Liver (tissue), 9 donors: ENCODE results near the gene NGRN. TPM values are rescaled to one million over a fixed set of nuclear protein-coding genes. Genes with fewer than 3 reads are reported as not detected.

ENCODE experiments used
- DNase-seq: peaks from one replicate; pipeline ENCODE4 v3.0.0-alpha.2; 2017; ENCODE audit warnings: low spot score
- H3K27ac ChIP-seq, 2 donors: one replicate each; pipeline ENCODE4 v1.7.0; 2013; ENCODE audit warnings: inconsistent platforms in 2 of 2, low read length in 2 of 2, control low read depth in 1 of 2, low read depth in 1 of 2, mild to moderate bottlenecking in 1 of 2
- H3K27me3 ChIP-seq, 4 donors: one replicate each; pipeline versions ENCODE4 v1.6.1 to v1.7.0; 2013; ENCODE audit warnings: low read length in 3 of 4, inconsistent platforms in 1 of 4, mild to moderate bottlenecking in 1 of 4, moderate library complexity in 1 of 4; ENCODE audit not compliant: control insufficient read depth in 4 of 4, insufficient read depth in 4 of 4
- H3K36me3 ChIP-seq, 4 donors: one replicate each; pipeline versions ENCODE4 v1.6.1 to v1.7.0; 2013; ENCODE audit warnings: low read length in 3 of 4, mild to moderate bottlenecking in 3 of 4, low read depth in 1 of 4, moderate library complexity in 1 of 4; ENCODE audit not compliant: control insufficient read depth in 4 of 4, insufficient read depth in 3 of 4
- H3K4me1 ChIP-seq, 4 donors: one replicate each; pipeline versions ENCODE4 v1.6.1 to v1.7.0; 2013; ENCODE audit warnings: low read length in 3 of 4, mild to moderate bottlenecking in 3 of 4, moderate library complexity in 1 of 4; ENCODE audit not compliant: control insufficient read depth in 4 of 4, insufficient read depth in 4 of 4
- H3K4me3 ChIP-seq, 3 donors: one replicate each; pipeline versions ENCODE4 v1.6.1 to v1.7.0; 2013; ENCODE audit warnings: low read length in 3 of 3, control low read depth in 1 of 3, low read depth in 1 of 3, mild to moderate bottlenecking in 1 of 3
- H3K9ac ChIP-seq, 2 donors: one replicate each; pipeline ENCODE4 v1.7.0; 2013; ENCODE audit warnings: low read length in 2 of 2, mild to moderate bottlenecking in 2 of 2, moderate library complexity in 2 of 2, control low read depth in 1 of 2, low read depth in 1 of 2
- H3K9me3 ChIP-seq, 4 donors: one replicate each; pipeline versions ENCODE4 v1.6.1 to v1.7.0; 2013; ENCODE audit warnings: low read length in 3 of 4; ENCODE audit not compliant: control insufficient read depth in 4 of 4
- EGR1 ChIP-seq, 2 donors: IDR thresholded peaks; 2 replicates each; pipeline ENCODE4 v1.6.1; 2016 to 2018; ENCODE audit warnings: antibody characterized with exemption in 2 of 2, low read depth in 2 of 2
- FOXA2 ChIP-seq: IDR thresholded peaks from 2 replicates; pipeline ENCODE4 v1.6.1; 2016; ENCODE audit warnings: antibody characterized with exemption
- GABPA ChIP-seq, 2 donors: IDR thresholded peaks in 1 of 2; conservative IDR thresholded peaks in 1 of 2; 2 replicates each; pipeline ENCODE4 v1.6.1; 2016; ENCODE audit warnings: antibody characterized with exemption in 2 of 2, mild to moderate bottlenecking in 1 of 2, moderate library complexity in 1 of 2
- HNF4A ChIP-seq, 2 donors: conservative IDR thresholded peaks; 2 replicates each; pipeline ENCODE4 v1.6.1; 2016; ENCODE audit warnings: antibody characterized with exemption in 2 of 2, mild to moderate bottlenecking in 2 of 2
- HNF4G ChIP-seq: IDR thresholded peaks from 2 replicates; pipeline ENCODE4 v1.6.1; 2016; ENCODE audit warnings: antibody characterized with exemption
- JUND ChIP-seq, 2 donors: IDR thresholded peaks; 2 replicates each; pipeline ENCODE4 v1.6.1; 2016; ENCODE audit warnings: antibody characterized with exemption in 2 of 2
- NR2F2 ChIP-seq: IDR thresholded peaks from 2 replicates; pipeline ENCODE4 v1.6.1; 2016; ENCODE audit warnings: antibody characterized with exemption
- RAD21 ChIP-seq, 2 donors: IDR thresholded peaks; 2 replicates each; pipeline ENCODE4 v1.6.1; 2016; ENCODE audit warnings: antibody characterized with exemption in 2 of 2, mild to moderate bottlenecking in 2 of 2
- SP1 ChIP-seq: IDR thresholded peaks from 2 replicates; pipeline ENCODE4 v1.6.1; 2018; ENCODE audit warnings: antibody characterized with exemption, mild to moderate bottlenecking
- TAF1 ChIP-seq: conservative IDR thresholded peaks from 2 replicates; pipeline ENCODE4 v1.6.1; 2016; ENCODE audit warnings: antibody characterized with exemption, mild to moderate bottlenecking
- YY1 ChIP-seq: IDR thresholded peaks from 2 replicates; pipeline ENCODE4 v1.6.1; 2016; ENCODE audit warnings: antibody characterized with exemption, mild to moderate bottlenecking
- WGBS: extraction: QIAGEN DNeasy Blood & Tissue Kit; methylation state at CpG from one replicate; pipeline ENCODE4 v1.1.7; 2013; 5-methylcytosine and 5-hydroxymethylcytosine counted together
- polyA plus RNA-seq, 2 donors: library from polyadenylated mRNA; stranded (reverse) in 1 of 2; unstranded in 1 of 2; fragments of 200-250 nt in 1 of 2; fragments of >200 nt in 1 of 2; fragmentation: Nextera tagmentation in 1 of 2; extraction: Ambion mirVana in 1 of 2; gene quantifications; one replicate each; pipeline versions ENCODE4 v1.2.1 to v1.2.3, GENCODE V29; 2013 to 2015
- total RNA-seq, 2 donors: library from RNA; depleted of rRNA; stranded (reverse); fragments of >200 nt; gene quantifications; one replicate each; pipeline ENCODE4 v1.2.3, GENCODE V29; 2014
- TF ChIP-seq, protein P1 (sequence below): IDR thresholded peaks from 2 replicates; pipeline ENCODE4 v1.6.1; 2016; ENCODE audit warnings: antibody characterized with exemption
- TF ChIP-seq, protein P2 (sequence below): IDR thresholded peaks from 2 replicates; pipeline ENCODE4 v1.6.1; 2016; ENCODE audit warnings: antibody characterized with exemption
- TF ChIP-seq, protein P3 (sequence below): fragments of 150-350 bp; IDR thresholded peaks from 2 replicates; pipeline ENCODE4 v1.5.1; 2017; ENCODE audit warnings: improper control_type of control experiment, low read depth, low read length; ENCODE audit not compliant: missing input control
- donor health status: healthy.
- donor health status: healthy.
- donor health status: healthy.
- donor health status: healthy.
- donor health status: healthy.

NGRN gene
- total and polyA plus RNA-seq, 4 donors: 22.8 to 26.6 (median 24.9) TPM

DNA sequence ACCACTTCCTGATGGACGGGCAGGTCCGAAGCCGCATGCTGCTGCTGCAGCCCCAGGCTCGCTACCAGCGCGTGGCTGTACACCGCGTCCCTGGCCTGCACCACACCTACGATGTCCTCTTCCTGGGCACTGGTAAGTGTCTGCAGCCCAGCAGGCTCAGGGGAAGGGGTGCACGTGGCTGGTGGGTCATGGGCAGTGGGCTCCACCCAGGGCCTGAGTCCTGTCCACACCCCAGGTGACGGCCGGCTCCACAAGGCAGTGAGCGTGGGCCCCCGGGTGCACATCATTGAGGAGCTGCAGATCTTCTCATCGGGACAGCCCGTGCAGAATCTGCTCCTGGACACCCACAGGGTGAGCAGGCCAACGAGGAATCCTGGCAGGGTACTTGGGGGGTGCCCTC is 40.4 kb upstream of the NGRN start (continued):
- TF ChIP-seq JUND (IDR thresholded peaks at IDR 0.05): no peak
- TF ChIP-seq TAF1: no peak

DNA sequence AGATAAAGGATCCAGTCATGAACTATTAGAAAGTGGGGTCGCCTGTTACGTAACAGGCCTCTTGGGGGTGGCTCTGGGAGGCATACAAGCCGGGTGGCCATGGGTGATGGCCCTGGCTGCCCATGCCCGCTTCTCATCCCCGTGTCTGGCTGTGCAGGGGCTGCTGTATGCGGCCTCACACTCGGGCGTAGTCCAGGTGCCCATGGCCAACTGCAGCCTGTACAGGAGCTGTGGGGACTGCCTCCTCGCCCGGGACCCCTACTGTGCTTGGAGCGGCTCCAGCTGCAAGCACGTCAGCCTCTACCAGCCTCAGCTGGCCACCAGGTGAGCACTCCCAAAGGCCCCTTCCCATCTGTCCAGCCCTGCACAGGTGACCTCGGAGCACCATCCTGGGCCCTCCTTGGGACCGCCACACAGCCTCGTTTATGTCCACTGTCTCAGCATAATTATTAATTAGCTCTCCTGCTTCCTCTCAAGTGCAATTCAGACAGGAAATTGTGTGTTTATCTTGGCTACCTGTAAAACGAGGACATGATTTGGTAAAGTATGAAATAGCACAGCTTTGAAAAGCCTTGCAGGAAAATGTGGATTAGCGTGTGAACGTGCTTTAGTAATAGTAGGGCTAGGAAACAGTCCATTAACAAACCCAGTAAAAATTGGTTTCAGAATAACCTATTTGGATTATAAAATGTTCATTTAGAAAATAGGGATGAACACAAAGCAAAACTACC is 39.8 kb upstream of the NGRN start:
- 87% methylated on average over 18 of the region's 18 CpGs for WGBS

DNA sequence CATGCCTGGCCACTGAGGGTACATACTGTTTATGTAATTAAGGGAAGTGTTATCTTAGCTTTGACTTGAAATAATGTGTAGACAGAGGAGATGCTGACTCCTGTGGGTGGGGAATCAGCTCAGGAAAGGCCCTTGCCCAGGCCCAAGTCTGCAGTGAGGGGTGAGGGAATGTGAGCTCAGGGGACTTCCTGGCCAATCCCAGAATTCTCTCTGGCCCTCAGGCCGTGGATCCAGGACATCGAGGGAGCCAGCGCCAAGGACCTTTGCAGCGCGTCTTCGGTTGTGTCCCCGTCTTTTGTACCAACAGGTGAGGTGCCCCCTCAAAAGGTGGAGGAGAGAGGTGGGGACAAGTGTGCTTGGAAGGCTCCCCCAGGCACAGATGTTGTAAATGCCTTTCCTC is 38.1 kb upstream of the NGRN start:
- 90% methylated on average over 7 of the region's 7 CpGs for WGBS
- Histone ChIP-seq H3K36me3 (peaks cover 28 to 64% (median 51%) of the 10 kb centered on the region in 4 donors), H3K27ac (no peak overlapping the region), H3K9ac (no peak overlapping the region), H3K4me3 (no peak overlapping the region), H3K27me3 (no peaks in the 10 kb centered on the region), H3K9me3 (no peaks in the 10 kb centered on the region), H3K4me1 (peaks cover 11 to 33% (median 30%) of the 10 kb centered on the region in 4 donors)
- no peak for TF ChIP-seq HNF4A (conservative IDR thresholded peaks at IDR 0.05)
- no peak for TF ChIP-seq FOXA2
- TF ChIP-seq JUND (IDR thresholded peaks at IDR 0.05): no peak
- TF ChIP-seq EGR1 (IDR thresholded peaks at IDR 0.05; ENCODE audit: low read depth in 2 of 2): no peak
- TF ChIP-seq HNF4G: no peak
- no peak for TF ChIP-seq NR2F2
- no peak for TF ChIP-seq RAD21 (IDR thresholded peaks at IDR 0.05)
- no peak for TF ChIP-seq YY1
- no peak for DNase-seq

More for the DNA sequence above, 39.8 kb upstream of the NGRN start:
- no peak for DNase-seq
- Histone ChIP-seq H3K27ac (no peak overlapping the region), H3K9ac (no peak overlapping the region), H3K9me3 (no peaks in the 10 kb centered on the region), H3K36me3 (peaks cover 28 to 66% (median 50%) of the 10 kb centered on the region in 4 donors), H3K27me3 (no peaks in the 10 kb centered on the region), H3K4me1 (peaks cover 5 to 26% (median 19%) of the 10 kb centered on the region in 4 donors), H3K4me3 (no peak overlapping the region)
- TF ChIP-seq, protein P1, sequence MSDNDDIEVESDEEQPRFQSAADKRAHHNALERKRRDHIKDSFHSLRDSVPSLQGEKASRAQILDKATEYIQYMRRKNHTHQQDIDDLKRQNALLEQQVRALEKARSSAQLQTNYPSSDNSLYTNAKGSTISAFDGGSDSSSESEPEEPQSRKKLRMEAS: no peak
- TF ChIP-seq YY1 (no peak), SP1 (no peak), JUND (IDR thresholded peaks at IDR 0.05) (no peak), FOXA2 (no peak), GABPA (IDR thresholded peaks at IDR 0.05 in 1 of 2, conservative IDR thresholded peaks at IDR 0.05 in 1 of 2) (no peak)
- TF ChIP-seq, protein P2, sequence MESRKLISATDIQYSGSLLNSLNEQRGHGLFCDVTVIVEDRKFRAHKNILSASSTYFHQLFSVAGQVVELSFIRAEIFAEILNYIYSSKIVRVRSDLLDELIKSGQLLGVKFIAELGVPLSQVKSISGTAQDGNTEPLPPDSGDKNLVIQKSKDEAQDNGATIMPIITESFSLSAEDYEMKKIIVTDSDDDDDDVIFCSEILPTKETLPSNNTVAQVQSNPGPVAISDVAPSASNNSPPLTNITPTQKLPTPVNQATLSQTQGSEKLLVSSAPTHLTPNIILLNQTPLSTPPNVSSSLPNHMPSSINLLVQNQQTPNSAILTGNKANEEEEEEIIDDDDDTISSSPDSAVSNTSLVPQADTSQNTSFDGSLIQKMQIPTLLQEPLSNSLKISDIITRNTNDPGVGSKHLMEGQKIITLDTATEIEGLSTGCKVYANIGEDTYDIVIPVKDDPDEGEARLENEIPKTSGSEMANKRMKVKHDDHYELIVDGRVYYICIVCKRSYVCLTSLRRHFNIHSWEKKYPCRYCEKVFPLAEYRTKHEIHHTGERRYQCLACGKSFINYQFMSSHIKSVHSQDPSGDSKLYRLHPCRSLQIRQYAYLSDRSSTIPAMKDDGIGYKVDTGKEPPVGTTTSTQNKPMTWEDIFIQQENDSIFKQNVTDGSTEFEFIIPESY: no peak
- TF ChIP-seq, protein P3, sequence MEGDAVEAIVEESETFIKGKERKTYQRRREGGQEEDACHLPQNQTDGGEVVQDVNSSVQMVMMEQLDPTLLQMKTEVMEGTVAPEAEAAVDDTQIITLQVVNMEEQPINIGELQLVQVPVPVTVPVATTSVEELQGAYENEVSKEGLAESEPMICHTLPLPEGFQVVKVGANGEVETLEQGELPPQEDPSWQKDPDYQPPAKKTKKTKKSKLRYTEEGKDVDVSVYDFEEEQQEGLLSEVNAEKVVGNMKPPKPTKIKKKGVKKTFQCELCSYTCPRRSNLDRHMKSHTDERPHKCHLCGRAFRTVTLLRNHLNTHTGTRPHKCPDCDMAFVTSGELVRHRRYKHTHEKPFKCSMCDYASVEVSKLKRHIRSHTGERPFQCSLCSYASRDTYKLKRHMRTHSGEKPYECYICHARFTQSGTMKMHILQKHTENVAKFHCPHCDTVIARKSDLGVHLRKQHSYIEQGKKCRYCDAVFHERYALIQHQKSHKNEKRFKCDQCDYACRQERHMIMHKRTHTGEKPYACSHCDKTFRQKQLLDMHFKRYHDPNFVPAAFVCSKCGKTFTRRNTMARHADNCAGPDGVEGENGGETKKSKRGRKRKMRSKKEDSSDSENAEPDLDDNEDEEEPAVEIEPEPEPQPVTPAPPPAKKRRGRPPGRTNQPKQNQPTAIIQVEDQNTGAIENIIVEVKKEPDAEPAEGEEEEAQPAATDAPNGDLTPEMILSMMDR: no peak
